Mesenchymal stem cell (in vitro differentiated cells and primary cell): ENCODE data around the gene KLK11.

Experiments used
- DNase-seq: peaks from one replicate; pipeline ENCODE4 v3.0.0-alpha.2; 2013
- H2AFZ ChIP-seq: one replicate; pipeline ENCODE4 v1.6.1; 2013; ENCODE audit warnings: low read depth, mild to moderate bottlenecking, control low read depth, inconsistent platforms, low read length, moderate library complexity
- H2AK5ac ChIP-seq: 2 replicates; pipeline ENCODE4 v1.6.1; 2013; ENCODE audit warnings: low read length, moderate library complexity, mild to moderate bottlenecking, inconsistent platforms; ENCODE audit not compliant: severe bottlenecking
- H2BK120ac ChIP-seq: one replicate; pipeline ENCODE4 v1.6.1; 2013; ENCODE audit warnings: low read depth, mild to moderate bottlenecking, inconsistent platforms, low read length, moderate library complexity
- H2BK12ac ChIP-seq, 2 experiments: one replicate each; pipeline ENCODE4 v1.6.1; 2013; ENCODE audit warnings: inconsistent platforms in 2 of 2, low read length in 2 of 2, mild to moderate bottlenecking in 2 of 2, moderate library complexity in 2 of 2, control low read depth in 1 of 2
- H2BK15ac ChIP-seq: one replicate; pipeline ENCODE4 v1.6.1; 2013; ENCODE audit warnings: mild to moderate bottlenecking, low read depth, inconsistent platforms; ENCODE audit not compliant: poor library complexity, severe bottlenecking
- H2BK5ac ChIP-seq: 2 replicates; pipeline ENCODE4 v1.6.1; 2013; ENCODE audit warnings: low read depth, mild to moderate bottlenecking, low read length, control low read depth, inconsistent platforms; ENCODE audit not compliant: poor library complexity, severe bottlenecking
- H3K14ac ChIP-seq, 2 experiments: one replicate each; pipeline ENCODE4 v1.6.1; 2013; ENCODE audit warnings: inconsistent platforms in 2 of 2, low read length in 2 of 2, control low read depth in 1 of 2, mild to moderate bottlenecking in 1 of 2, moderate library complexity in 1 of 2
- H3K18ac ChIP-seq, 2 experiments: one replicate each; pipeline ENCODE4 v1.6.1; 2013; ENCODE audit warnings: inconsistent platforms in 2 of 2, low read length in 2 of 2, control low read depth in 1 of 2, low read depth in 1 of 2, mild to moderate bottlenecking in 1 of 2
- H3K23ac ChIP-seq, 2 experiments: one replicate each; pipeline ENCODE4 v1.6.1; 2013; ENCODE audit warnings: inconsistent platforms in 2 of 2, low read length in 2 of 2, mild to moderate bottlenecking in 2 of 2, moderate library complexity in 2 of 2, control low read depth in 1 of 2
- H3K27ac ChIP-seq: 2 replicates; pipeline ENCODE4 v1.5.1; 2013; ENCODE audit warnings: mild to moderate bottlenecking, moderate library complexity, low read length, control low read depth, inconsistent platforms; ENCODE audit not compliant: poor library complexity, severe bottlenecking
- H3K27me3 ChIP-seq, 2 experiments: 2 replicates each; pipeline versions ENCODE4 v1.6.1 to v1.7.0; 2013; ENCODE audit warnings: low read length in 2 of 2, mild to moderate bottlenecking in 2 of 2, moderate library complexity in 2 of 2, control low read depth in 1 of 2, inconsistent platforms in 1 of 2; ENCODE audit not compliant: control insufficient read depth in 1 of 2, insufficient read depth in 1 of 2
- H3K36me3 ChIP-seq, 2 experiments: 2 replicates each; pipeline versions ENCODE4 v1.6.1 to v1.7.0; 2013; ENCODE audit warnings: low read length in 2 of 2, control low read depth in 1 of 2, inconsistent platforms in 1 of 2, low read depth in 1 of 2, mild to moderate bottlenecking in 1 of 2; ENCODE audit not compliant: insufficient read depth in 2 of 2, control insufficient read depth in 1 of 2
- H3K4ac ChIP-seq, 2 experiments: one replicate each; pipeline ENCODE4 v1.6.1; 2013; ENCODE audit warnings: inconsistent platforms in 2 of 2, low read length in 2 of 2, mild to moderate bottlenecking in 2 of 2, moderate library complexity in 2 of 2, control low read depth in 1 of 2, low read depth in 1 of 2
- H3K4me1 ChIP-seq: 2 replicates; pipeline ENCODE4 v1.6.1; 2013; ENCODE audit warnings: low read depth, low read length, control low read depth; ENCODE audit not compliant: control insufficient read depth, insufficient read depth
- H3K4me2 ChIP-seq: 2 replicates; pipeline ENCODE4 v1.6.1; 2013; ENCODE audit warnings: low read length, mild to moderate bottlenecking, inconsistent platforms; ENCODE audit not compliant: poor library complexity, severe bottlenecking
- H3K4me3 ChIP-seq, 2 experiments: 2 replicates each; pipeline versions ENCODE4 v1.5.1 to v1.7.0; 2013; ENCODE audit warnings: low read length in 2 of 2, mild to moderate bottlenecking in 2 of 2, control low read depth in 1 of 2, low read depth in 1 of 2; ENCODE audit not compliant: insufficient read depth in 1 of 2
- H3K79me1 ChIP-seq: replicated peaks from 2 replicates; pipeline ENCODE4 v1.6.1; 2013; ENCODE audit warnings: mild to moderate bottlenecking, control low read depth, low read length, inconsistent platforms; ENCODE audit not compliant: poor library complexity, severe bottlenecking
- H3K9ac ChIP-seq: 2 replicates; pipeline ENCODE4 v1.7.0; 2013; ENCODE audit warnings: mild to moderate bottlenecking, low read length, moderate library complexity
- H3K9me3 ChIP-seq: 2 replicates; pipeline ENCODE4 v1.7.0; 2013; ENCODE audit warnings: mild to moderate bottlenecking, low read length; ENCODE audit not compliant: control insufficient read depth
- H4K8ac ChIP-seq: one replicate; pipeline ENCODE4 v1.6.1; 2013; ENCODE audit warnings: inconsistent platforms, mild to moderate bottlenecking, low read length, moderate library complexity
- H4K91ac ChIP-seq: one replicate; pipeline ENCODE4 v1.6.1; 2013; ENCODE audit warnings: mild to moderate bottlenecking, low read length, inconsistent platforms
- WGBS: methylation state at CpG from one replicate; pipeline ENCODE4 v1.1.7; 2013; ENCODE audit warnings: mixed read lengths; 5-methylcytosine and 5-hydroxymethylcytosine counted together

The KLK11 gene

GRCh38 chr19:51047031-51047335 lies 20.6 kb upstream of the KLK11 start:
- Histone ChIP-seq H3K27ac (no peak overlapping the region), H3K4me3 (no peak overlapping the region), H3K4ac (no peak overlapping the region), H3K14ac (no peak overlapping the region), H2BK12ac (no peak overlapping the region), H3K4me2 (no peak overlapping the region), H3K23ac (no peak overlapping the region), H2AK5ac (no peak overlapping the region), H3K36me3 (no peaks in the 10 kb centered on the region), H4K8ac (no peak overlapping the region), H4K91ac (no peak overlapping the region), H3K79me1 (no peaks in the 10 kb centered on the region), H2BK5ac (no peak overlapping the region), H3K9me3 (no peaks in the 10 kb centered on the region), H2AFZ (no peak overlapping the region), H2BK15ac (no peak overlapping the region), H3K18ac (no peak overlapping the region), H2BK120ac (no peak overlapping the region), H3K4me1 (no peaks in the 10 kb centered on the region), H3K27me3 (peaks cover 0 to 8% of the 10 kb centered on the region in 2 experiments), H3K9ac (no peak overlapping the region)
- no peak for DNase-seq
- WGBS = 43% methylated on average over 3 of the region's 4 CpGs

- H2BK120ac ChIP-seq = no peak overlapping the region
- no peak overlapping the region for H3K4ac ChIP-seq
- H3K14ac ChIP-seq = no peak overlapping the region
- H3K18ac ChIP-seq = no peak overlapping the region
- H3K23ac ChIP-seq = no peak overlapping the region
- no peaks in the 10 kb centered on the region for H3K9me3 ChIP-seq
- H4K8ac ChIP-seq = no peak overlapping the region
- H2AFZ ChIP-seq = no peak overlapping the region
- H3K27me3 ChIP-seq = peaks cover 0 to 8% of the 10 kb centered on the region in 2 experiments
- no peaks in the 10 kb centered on the region for H3K36me3 ChIP-seq
- H2AK5ac ChIP-seq = no peak overlapping the region
- no peak for DNase-seq
- H3K9ac ChIP-seq = no peak overlapping the region
- no peaks in the 10 kb centered on the region for H3K79me1 ChIP-seq
- H2BK15ac ChIP-seq = no peak overlapping the region
- no peak overlapping the region for H4K91ac ChIP-seq
- H3K4me1 ChIP-seq = no peaks in the 10 kb centered on the region
- no peak overlapping the region for H2BK5ac ChIP-seq
- no peak overlapping the region for H3K4me2 ChIP-seq
- H3K4me3 ChIP-seq = no peak overlapping the region
- H2BK12ac ChIP-seq = no peak overlapping the region
- H3K27ac ChIP-seq = no peak overlapping the region
- 85% methylated on average over 11 of the region's 11 CpGs for WGBS
These were observed 17.9 kb upstream of the KLK11 start for GRCh38 chr19:51044327-51044726.

GRCh38 chr19:51043497-51043896 lies 17.1 kb upstream of the KLK11 start:
- H3K4me2 ChIP-seq = no peak overlapping the region
- no peak overlapping the region for H4K8ac ChIP-seq
- H3K9me3 ChIP-seq = no peaks in the 10 kb centered on the region
- no peak overlapping the region for H3K18ac ChIP-seq
- no peak overlapping the region for H2BK120ac ChIP-seq
- no peak overlapping the region for H2BK15ac ChIP-seq
- H2BK12ac ChIP-seq = no peak overlapping the region
- no peak overlapping the region for H2AFZ ChIP-seq
- no peaks in the 10 kb centered on the region for H3K4me1 ChIP-seq
- no peak overlapping the region for H3K9ac ChIP-seq
- H4K91ac ChIP-seq = no peak overlapping the region
- H3K79me1 ChIP-seq = no peaks in the 10 kb centered on the region
- H3K4ac ChIP-seq = no peak overlapping the region
- no peak overlapping the region for H2BK5ac ChIP-seq
- H3K23ac ChIP-seq = no peak overlapping the region
- no peaks in the 10 kb centered on the region for H3K36me3 ChIP-seq
- 71% methylated on average over 8 of the region's 9 CpGs for WGBS
- no peak overlapping the region for H3K14ac ChIP-seq
- peaks cover 0 to 8% of the 10 kb centered on the region in 2 experiments for H3K27me3 ChIP-seq
- no peak for DNase-seq
- no peak overlapping the region for H2AK5ac ChIP-seq
- H3K4me3 ChIP-seq = no peak overlapping the region
- H3K27ac ChIP-seq = no peak overlapping the region

GRCh38 chr19:51040151-51040550 lies 13.7 kb upstream of the KLK11 start:
- Histone ChIP-seq H2BK5ac (no peak overlapping the region), H2BK12ac (no peak overlapping the region), H3K36me3 (no peaks in the 10 kb centered on the region), H3K4me3 (no peak overlapping the region), H2AFZ (no peak overlapping the region), H2BK15ac (no peak overlapping the region), H3K79me1 (no peaks in the 10 kb centered on the region), H4K8ac (no peak overlapping the region), H2AK5ac (no peak overlapping the region), H2BK120ac (no peak overlapping the region), H3K27ac (no peak overlapping the region), H3K4ac (no peak overlapping the region), H3K14ac (no peak overlapping the region), H3K27me3 (peaks cover 0 to 3% of the 10 kb centered on the region in 2 experiments), H3K9me3 (no peaks in the 10 kb centered on the region), H3K18ac (no peak overlapping the region), H3K4me1 (no peaks in the 10 kb centered on the region), H3K23ac (no peak overlapping the region), H4K91ac (no peak overlapping the region), H3K4me2 (no peak overlapping the region), H3K9ac (no peak overlapping the region)
- DNase-seq = no peak
- WGBS = no CpG with 5 or more reads among the region's 6 CpGs
